Epithelial cell of proximal tubule (primary cell): ENCODE results near the gene GRIN2D. TPM values are rescaled to one million over a fixed set of nuclear protein-coding genes. Genes with fewer than 3 reads are reported as not detected.

Source experiments
- DNase-seq: peaks from one replicate; pipeline ENCODE4 v3.0.0-alpha.2; 2011; ENCODE audit warnings: low read depth
- H3K4me3 ChIP-seq: 2 replicates; pipeline ENCODE4 v1.5.1; 2011; ENCODE audit warnings: low read depth, mild to moderate bottlenecking, low read length
- total RNA-seq: library from RNA; depleted of rRNA; stranded (reverse); fragments of >200 nt; gene quantifications from 2 replicates; pipeline ENCODE4 v1.2.3, GENCODE V29; 2015
- TF ChIP-seq, protein P1 (sequence below): conservative IDR thresholded peaks from 2 replicates; pipeline ENCODE4 v1.5.1; 2012; ENCODE audit warnings: low read depth, mild to moderate bottlenecking, low read length

GRIN2D gene
- total RNA-seq, 1 donor from 2014 or later = 0.98 TPM

DNA sequence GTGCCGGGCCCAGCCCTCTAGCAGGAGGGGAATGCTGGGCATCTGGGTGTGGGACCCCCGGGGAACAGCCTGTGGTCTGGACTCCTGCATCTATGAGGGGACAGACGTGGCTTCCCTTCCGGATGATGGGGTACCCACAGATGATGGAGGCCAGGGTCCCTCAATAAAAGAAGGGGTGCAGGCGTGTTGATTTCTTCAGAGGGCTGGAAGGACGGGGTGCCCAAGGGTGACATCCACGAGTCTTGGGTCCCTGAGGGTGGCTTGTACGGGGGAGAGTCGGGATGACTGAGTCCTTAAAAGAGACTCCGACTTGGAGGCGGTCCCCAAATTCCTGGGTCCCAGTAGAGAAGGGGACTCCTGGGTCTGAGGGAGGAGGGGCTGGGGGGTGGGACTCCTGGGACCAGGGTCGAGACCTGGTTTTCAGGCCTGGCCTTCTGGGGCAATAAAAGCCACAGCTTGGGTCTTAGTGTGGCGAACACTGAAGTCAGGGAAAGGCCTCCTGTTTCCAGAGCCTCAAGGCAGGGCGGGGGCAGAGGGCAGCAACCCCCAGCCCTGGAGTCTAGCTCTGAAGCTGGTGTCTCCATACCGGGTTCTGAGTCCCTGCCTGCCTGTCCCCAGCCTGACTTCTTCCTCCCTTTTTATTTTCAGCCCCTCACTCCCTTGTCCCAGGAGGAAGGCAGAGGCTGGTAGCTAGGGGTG is 459 bp upstream of the GRIN2D start:
- no peak overlapping the region for H3K4me3 ChIP-seq
- TF ChIP-seq, protein P1, sequence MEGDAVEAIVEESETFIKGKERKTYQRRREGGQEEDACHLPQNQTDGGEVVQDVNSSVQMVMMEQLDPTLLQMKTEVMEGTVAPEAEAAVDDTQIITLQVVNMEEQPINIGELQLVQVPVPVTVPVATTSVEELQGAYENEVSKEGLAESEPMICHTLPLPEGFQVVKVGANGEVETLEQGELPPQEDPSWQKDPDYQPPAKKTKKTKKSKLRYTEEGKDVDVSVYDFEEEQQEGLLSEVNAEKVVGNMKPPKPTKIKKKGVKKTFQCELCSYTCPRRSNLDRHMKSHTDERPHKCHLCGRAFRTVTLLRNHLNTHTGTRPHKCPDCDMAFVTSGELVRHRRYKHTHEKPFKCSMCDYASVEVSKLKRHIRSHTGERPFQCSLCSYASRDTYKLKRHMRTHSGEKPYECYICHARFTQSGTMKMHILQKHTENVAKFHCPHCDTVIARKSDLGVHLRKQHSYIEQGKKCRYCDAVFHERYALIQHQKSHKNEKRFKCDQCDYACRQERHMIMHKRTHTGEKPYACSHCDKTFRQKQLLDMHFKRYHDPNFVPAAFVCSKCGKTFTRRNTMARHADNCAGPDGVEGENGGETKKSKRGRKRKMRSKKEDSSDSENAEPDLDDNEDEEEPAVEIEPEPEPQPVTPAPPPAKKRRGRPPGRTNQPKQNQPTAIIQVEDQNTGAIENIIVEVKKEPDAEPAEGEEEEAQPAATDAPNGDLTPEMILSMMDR = no peak
- no peak for DNase-seq

DNA sequence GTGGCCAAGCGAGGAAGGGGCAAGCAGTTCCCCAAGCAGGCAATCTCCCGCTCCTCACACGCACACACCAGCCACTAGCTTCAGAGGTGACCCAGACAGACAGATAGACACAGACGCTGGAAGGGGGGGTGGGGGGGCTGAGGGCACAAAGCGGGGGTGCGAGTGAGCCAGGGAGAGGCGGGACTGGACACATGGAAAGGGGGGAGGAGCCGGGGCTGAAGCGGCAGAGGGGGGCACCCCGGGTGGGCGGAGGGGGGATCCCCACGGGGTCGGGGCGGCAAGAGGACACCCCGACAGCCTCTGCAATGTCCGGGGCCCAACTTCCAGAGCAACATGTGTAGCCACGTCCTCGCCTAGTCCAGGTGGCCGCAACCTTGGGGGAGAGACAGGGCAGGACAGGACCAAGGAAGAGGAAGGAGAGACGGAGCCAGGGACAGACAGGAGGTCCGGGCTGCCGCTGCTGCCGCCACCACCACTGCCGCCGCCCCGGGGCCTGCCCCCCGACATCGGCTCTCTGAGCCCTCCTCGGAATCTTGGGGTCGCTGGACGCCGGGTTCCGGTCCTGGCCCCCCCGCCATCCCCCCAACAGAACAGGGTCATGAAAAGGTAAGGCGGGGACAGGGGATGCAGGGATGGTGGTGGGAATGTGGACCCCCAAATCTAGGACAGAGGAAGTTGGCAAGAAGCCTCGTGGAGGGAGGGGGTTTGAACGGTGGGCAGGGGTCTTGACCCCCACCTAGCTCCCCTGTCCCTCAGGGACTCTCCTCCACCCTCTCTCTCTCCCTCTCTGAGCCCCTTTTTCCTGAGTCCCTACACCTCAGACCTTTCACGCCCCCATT is 1.1 kb downstream of the GRIN2D start:
- TF ChIP-seq, protein P1 = no peak
- no peak for DNase-seq
- H3K4me3 ChIP-seq = no peak overlapping the region

DNA sequence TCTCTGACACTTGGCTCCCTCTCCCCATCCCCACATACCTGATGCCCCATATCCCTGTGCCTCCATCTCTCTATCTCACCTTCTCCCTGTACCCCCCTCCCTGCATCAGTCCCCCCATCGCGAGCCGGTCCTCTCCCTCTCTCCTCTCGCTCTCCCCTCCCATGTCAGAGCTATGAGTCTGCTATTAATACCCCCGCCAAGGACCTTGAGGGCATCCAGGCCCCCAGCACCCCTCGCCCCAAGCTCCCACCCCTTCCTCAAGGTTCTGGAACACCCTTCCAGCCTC is 1.6 kb downstream of the GRIN2D start:
- no peak for DNase-seq
- H3K4me3 ChIP-seq = no peak overlapping the region
- TF ChIP-seq, protein P1 = no peak

DNA sequence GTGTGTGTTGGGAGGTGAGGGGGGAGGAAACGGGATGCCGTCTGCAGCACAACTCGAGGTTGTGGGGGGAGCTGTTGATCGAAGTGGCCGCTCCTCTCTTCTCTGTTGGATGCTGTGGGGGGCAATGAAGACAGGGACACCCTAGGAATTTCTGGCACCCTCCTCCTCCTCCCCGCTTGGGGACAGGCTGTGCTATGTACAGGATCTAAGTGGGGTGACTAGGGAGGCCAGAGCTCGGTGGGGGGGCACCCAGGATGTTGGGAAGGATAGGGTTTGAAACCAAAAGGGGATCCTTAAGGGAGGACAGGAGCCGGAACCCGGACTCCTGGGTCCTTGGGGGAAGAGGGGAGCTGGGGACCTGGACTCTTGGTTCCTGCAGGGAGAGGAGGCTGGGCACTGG is 2.0 kb downstream of the GRIN2D start:
- H3K4me3 ChIP-seq = no peak overlapping the region
- TF ChIP-seq, protein P1 = no peak
- DNase-seq = no peak

DNA sequence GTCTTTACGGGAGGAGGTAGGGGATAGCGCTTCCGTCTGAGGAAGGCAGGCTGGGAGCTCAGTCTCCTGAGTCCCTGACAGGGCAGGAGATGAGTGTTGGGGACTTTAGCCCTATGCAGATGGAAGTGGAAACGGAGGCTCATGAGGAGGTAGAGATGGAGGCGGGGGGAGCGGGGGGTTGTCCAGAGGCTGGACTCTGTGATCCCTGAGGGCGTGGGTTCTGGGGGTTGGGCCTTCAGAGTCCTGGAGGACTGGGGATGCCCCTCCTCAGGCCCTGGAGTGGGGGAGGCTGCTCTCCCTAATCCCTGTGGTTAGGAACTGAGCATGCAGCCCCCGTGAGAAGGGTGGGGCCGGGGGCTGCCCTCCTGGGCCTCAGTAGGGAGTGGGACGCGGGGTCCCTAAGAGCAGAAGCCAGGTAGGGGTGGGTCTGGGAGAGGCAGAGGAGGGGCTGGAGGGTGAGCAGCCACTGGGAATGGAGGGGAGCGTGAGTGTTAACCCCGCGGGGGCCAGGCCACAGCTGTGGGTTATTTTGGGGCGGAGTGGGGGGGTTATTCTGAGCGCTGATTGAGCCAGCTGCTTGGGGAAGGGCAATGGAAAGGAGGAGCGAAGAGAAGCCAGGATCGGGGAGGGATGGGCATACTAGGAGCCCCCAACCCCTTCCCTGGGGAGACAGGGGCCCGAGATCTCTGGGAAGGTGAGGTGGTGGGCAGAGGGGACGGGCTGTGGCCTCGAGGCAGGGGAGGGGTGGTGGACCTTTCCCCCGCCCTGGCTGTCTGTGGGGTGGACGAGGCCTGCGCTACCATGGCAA is 2.8 kb downstream of the GRIN2D start:
- TF ChIP-seq, protein P1 = no peak

DNA sequence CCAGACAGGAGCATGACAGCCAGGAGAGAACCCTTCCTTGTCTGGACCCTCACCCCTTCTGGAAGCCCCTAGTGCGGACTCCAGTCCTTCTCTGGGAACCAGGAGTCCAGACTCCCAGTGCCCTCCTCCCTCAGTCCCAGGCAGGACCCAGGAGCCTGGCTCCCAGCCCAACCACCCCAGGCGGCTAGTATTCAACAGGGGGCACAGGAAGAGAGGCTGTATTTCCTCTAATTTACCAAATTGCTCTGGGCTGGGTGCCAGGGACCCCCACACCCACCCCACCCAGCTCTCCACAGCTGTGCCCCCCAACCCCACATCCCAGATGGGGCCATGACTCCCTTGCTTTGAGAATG is 3.3 kb downstream of the GRIN2D start:
- TF ChIP-seq, protein P1 = no peak
- DNase-seq = no peak
- no peak overlapping the region for H3K4me3 ChIP-seq

More for the DNA sequence above, 2.8 kb downstream of the GRIN2D start:
- DNase-seq = no peak
- H3K4me3 ChIP-seq = no peak overlapping the region
